Measurements from ENCODE around the gene CNTN2. TPM values are rescaled to one million over a fixed set of nuclear protein-coding genes. Genes with fewer than 3 reads are reported as not detected.
A peak's percentile ranks its signal among the peaks of the same experiment; 100 is the strongest.

Gene CNTN2
- total and polyA plus RNA-seq, 2 of the 8 experiments (the other 6 are each of a cell fraction or from before 2014, with no cell fraction given) = 1.2 to 3.9 TPM

DNA sequence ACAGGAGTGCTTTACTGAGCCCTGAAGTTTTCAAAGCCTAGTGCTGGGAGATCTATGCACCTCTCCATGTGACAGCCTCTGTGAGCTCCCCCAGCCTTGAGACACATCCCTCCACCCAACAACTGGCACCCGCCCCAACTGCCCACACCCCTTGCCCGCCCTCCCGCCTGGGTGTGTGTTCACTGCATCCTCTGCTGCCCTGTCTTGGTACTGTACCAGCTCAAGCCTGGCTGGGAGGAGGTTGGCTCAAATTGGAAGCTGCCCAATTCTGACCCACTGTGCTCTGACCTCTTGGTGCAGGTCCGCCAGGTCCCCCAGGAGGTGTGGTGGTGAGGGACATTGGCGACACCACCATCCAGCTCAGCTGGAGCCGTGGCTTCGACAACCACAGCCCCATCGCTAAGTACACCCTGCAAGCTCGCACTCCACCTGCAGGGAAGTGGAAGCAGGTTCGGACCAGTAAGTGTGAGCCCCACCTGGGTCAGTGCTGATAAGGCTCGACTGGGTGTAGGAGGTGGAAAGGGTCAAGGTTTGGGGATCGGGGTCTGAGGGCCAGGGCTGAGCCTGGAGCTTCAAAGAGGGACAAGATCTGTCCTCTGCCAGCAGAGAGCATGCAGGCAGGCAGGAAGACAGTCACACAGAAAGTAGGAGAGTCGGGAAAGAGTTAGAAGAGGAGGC is 23.3 kb downstream of the CNTN2 start:
- H4K91ac ChIP-seq (replicated peaks; ENCODE audit: insufficient read length, low read length) = no peak overlapping the region
- no peak overlapping the region for H2BK12ac ChIP-seq (ENCODE audit: low read depth, low read length)
- no peak overlapping the region for H2BK20ac ChIP-seq (ENCODE audit: low read length)
- H3K4me1 ChIP-seq (replicated peaks in 1 of 4; ENCODE audit: control insufficient read depth in 3 of 4, insufficient read depth in 4 of 4, low read length in 3 of 4) = peaks cover 0 to 4% (median 2%) of the 10 kb centered on the region in 4 experiments; a peak in 4 of 7 replicates
- no peak overlapping the region for H2BK120ac ChIP-seq (replicated peaks; ENCODE audit: low read depth, low read length)
- H3K23ac ChIP-seq (ENCODE audit: insufficient read length) = no peak overlapping the region
- no peaks in the 10 kb centered on the region for H3K9me3 ChIP-seq (ENCODE audit: insufficient read depth in 2 of 2, low read depth in 1 of 2, low read length in 1 of 2)
- no peak overlapping the region for H3K4ac ChIP-seq (replicated peaks; ENCODE audit: insufficient read length, low read depth, low read length)
- no peaks in the 10 kb centered on the region for H3K36me3 ChIP-seq (ENCODE audit: control insufficient read depth in 2 of 4, insufficient read depth in 4 of 4, low read length in 3 of 4)
- no peaks in the 10 kb centered on the region for H3K79me2 ChIP-seq (ENCODE audit: control insufficient read depth in 1 of 2, insufficient read depth in 2 of 2, low read length in 2 of 2)
- no peak overlapping the region for H3K14ac ChIP-seq (ENCODE audit: insufficient read length)
- no peaks in the 10 kb centered on the region for H3K27me3 ChIP-seq (replicated peaks in 1 of 4; ENCODE audit: control insufficient read depth in 3 of 4, extremely low read depth in 1 of 4, insufficient read depth in 3 of 4, low read length in 3 of 4)
- ChIA-PET CTCF (ENCODE audit: partially characterized antibody) (interaction anchor here (0.7 to 38.9 kb wide), 23 partner anchors 9 to 270 kb away, joined by 3 to 1336 read pairs (median 4); no protein-coding TSS in a partner anchor), POLR2A (ENCODE audit: partially characterized antibody) (interaction anchor here (0.8 kb wide), 1 partner anchor 8 kb away, joined by 3 read pairs; no protein-coding TSS in a partner anchor)
- no peak overlapping the region for H3K9ac ChIP-seq (replicated peaks in 1 of 4; ENCODE audit: extremely low read depth in 1 of 4, low read depth in 3 of 4, low read length in 3 of 4)
- 0 out of 2 replicates have a peak overlapping the region, but pooled peaks have one; percentile 16 for H2BK5ac ChIP-seq (ENCODE audit: low read depth, low read length)
- FAIRE-seq (no peak), DNase-seq (ENCODE audit: low read depth in 1 of 2, low spot score in 2 of 2) (no peak)
- no peak overlapping the region for H3K4me3 ChIP-seq (ENCODE audit: extremely low read depth in 1 of 4, insufficient read depth in 2 of 4, low read depth in 3 of 4, low read length in 4 of 4)
- no peak overlapping the region for H3K56ac ChIP-seq (replicated peaks; ENCODE audit: insufficient read length, low read depth, low read length)
- TF ChIP-seq RAD21 (IDR thresholded peaks at IDR 0.05 in 1 of 2, conservative IDR thresholded peaks at IDR 0.05 in 1 of 2; ENCODE audit: low read depth in 2 of 2, low read length in 2 of 2) (peak; percentile 53 to 64), RXRA (IDR thresholded peaks at IDR 0.05; ENCODE audit: insufficient read depth, low read depth, low read length) (no peak), CTCF (IDR thresholded peaks at IDR 0.05; ENCODE audit: control extremely low read depth in 1 of 3, insufficient read depth in 1 of 3, low read depth in 1 of 3, low read length in 3 of 3) (peak; percentile 52 to 60 (median 57))
- WGBS, 2 experiments (ENCODE audit: extremely low coverage in 1 of 2, insufficient coverage in 1 of 2, insufficient read length in 1 of 2, insufficient replicate concordance in 2 of 2, low coverage in 1 of 2, low lambda C conversion rate in 2 of 2, missing lambda C conversion rate in 1 of 2) = 82% methylated on average over 13 of the region's 13 CpGs; no CpG with 5 or more reads in 1 of the 2 experiments
- H3K27ac ChIP-seq (ENCODE audit: low read depth, low read length) = no peak overlapping the region
- H4K8ac ChIP-seq (ENCODE audit: extremely low read depth, insufficient read depth, low read length) = no peak overlapping the region
- 0 out of 2 replicates have a peak overlapping the region, but pooled peaks have one; percentile 58 for H2AK5ac ChIP-seq (ENCODE audit: low read depth, low read length)
- no peak overlapping the region for H3K18ac ChIP-seq (ENCODE audit: extremely low read depth, low read length)
- H3K79me1 ChIP-seq (ENCODE audit: low read depth, low read length) = no peaks in the 10 kb centered on the region
- H4K5ac ChIP-seq (ENCODE audit: insufficient read length, low read depth, low read length) = no peak overlapping the region
- peaks cover 0 to 1% of the 10 kb centered on the region in 2 experiments for H4K20me1 ChIP-seq (replicated peaks in 1 of 2; ENCODE audit: control insufficient read depth in 1 of 2, insufficient read depth in 2 of 2, low read length in 2 of 2)
- no peaks in the 10 kb centered on the region for H3K23me2 ChIP-seq (ENCODE audit: low read depth, low read length)
- no peak overlapping the region for H3K4me2 ChIP-seq (ENCODE audit: insufficient read depth in 1 of 2, low read depth in 2 of 2, low read length in 2 of 2)
- no peak overlapping the region for H2BK15ac ChIP-seq (ENCODE audit: low read length)
- H2AFZ ChIP-seq (ENCODE audit: low read length) = no peak overlapping the region

Data from H1 (cell line).